Measurements from ENCODE around the gene PRM2.
"Not testable (repeated sequence)": the region's sequence is repeated elsewhere in the genome, so short reads cannot be mapped to it uniquely, and the experiment has no call there.

Gene PRM2

GRCh38 chr16:11291091-11291703, 14.9 kb upstream of the PRM2 start:
- Histone ChIP-seq H3K27ac (no peak overlapping the region), H3K4me1 (ENCODE audit: low read depth, poor library complexity, severe bottlenecking) (peaks cover 6% of the 10 kb centered on the region)

GRCh38 chr16:11290102-11290893, 14.0 kb upstream of the PRM2 start:
- Histone ChIP-seq H3K27me3 (ENCODE audit: insufficient read depth, low read depth) (peaks cover 24% of the 10 kb centered on the region), H3K79me2 (ENCODE audit: insufficient read depth, low read depth) (no peaks in the 10 kb centered on the region), H3K4me3 (IDR thresholded peaks at IDR 0.05; ENCODE audit: insufficient read depth, low read depth, low read length) (no peak overlapping the region), H3K4me2 (no peak overlapping the region), H3K9ac (no peak overlapping the region), H2AFZ (ENCODE audit: low read depth) (no peak overlapping the region), H3K27ac (no peak overlapping the region), H4K20me1 (ENCODE audit: insufficient read depth) (no peaks in the 10 kb centered on the region), H3K36me3 (ENCODE audit: insufficient read depth) (no peaks in the 10 kb centered on the region), H3K4me1 (ENCODE audit: low read depth, poor library complexity, severe bottlenecking) (peaks cover 6% of the 10 kb centered on the region)
- TF ChIP-seq, protein P1, sequence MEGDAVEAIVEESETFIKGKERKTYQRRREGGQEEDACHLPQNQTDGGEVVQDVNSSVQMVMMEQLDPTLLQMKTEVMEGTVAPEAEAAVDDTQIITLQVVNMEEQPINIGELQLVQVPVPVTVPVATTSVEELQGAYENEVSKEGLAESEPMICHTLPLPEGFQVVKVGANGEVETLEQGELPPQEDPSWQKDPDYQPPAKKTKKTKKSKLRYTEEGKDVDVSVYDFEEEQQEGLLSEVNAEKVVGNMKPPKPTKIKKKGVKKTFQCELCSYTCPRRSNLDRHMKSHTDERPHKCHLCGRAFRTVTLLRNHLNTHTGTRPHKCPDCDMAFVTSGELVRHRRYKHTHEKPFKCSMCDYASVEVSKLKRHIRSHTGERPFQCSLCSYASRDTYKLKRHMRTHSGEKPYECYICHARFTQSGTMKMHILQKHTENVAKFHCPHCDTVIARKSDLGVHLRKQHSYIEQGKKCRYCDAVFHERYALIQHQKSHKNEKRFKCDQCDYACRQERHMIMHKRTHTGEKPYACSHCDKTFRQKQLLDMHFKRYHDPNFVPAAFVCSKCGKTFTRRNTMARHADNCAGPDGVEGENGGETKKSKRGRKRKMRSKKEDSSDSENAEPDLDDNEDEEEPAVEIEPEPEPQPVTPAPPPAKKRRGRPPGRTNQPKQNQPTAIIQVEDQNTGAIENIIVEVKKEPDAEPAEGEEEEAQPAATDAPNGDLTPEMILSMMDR (conservative IDR thresholded peaks at IDR 0.05; ENCODE audit: low read depth, low read length), result no peak

More at GRCh38 chr16:11291091-11291703, 14.9 kb upstream of the PRM2 start:
- Histone ChIP-seq H3K79me2 (ENCODE audit: insufficient read depth, low read depth) (no peaks in the 10 kb centered on the region), H3K4me3 (IDR thresholded peaks at IDR 0.05; ENCODE audit: insufficient read depth, low read depth, low read length) (no peak overlapping the region), H3K4me2 (no peak overlapping the region), H2AFZ (ENCODE audit: low read depth) (no peak overlapping the region), H4K20me1 (ENCODE audit: insufficient read depth) (no peaks in the 10 kb centered on the region), H3K36me3 (ENCODE audit: insufficient read depth) (no peaks in the 10 kb centered on the region), H3K9ac (no peak overlapping the region), H3K27me3 (ENCODE audit: insufficient read depth, low read depth) (peaks cover 33% of the 10 kb centered on the region)
- TF ChIP-seq, protein P1 (conservative IDR thresholded peaks at IDR 0.05; ENCODE audit: low read depth, low read length), result no peak

GRCh38 chr16:11289696-11290095, 13.4 kb upstream of the PRM2 start:
- peaks cover 18% of the 10 kb centered on the region for H3K27me3 ChIP-seq (ENCODE audit: insufficient read depth, low read depth)
- not testable (repeated sequence) for H4K20me1 ChIP-seq (ENCODE audit: insufficient read depth); H3K27ac ChIP-seq; H3K79me2 ChIP-seq (ENCODE audit: insufficient read depth, low read depth); H3K9ac ChIP-seq; H3K4me3 ChIP-seq (IDR thresholded peaks at IDR 0.05; ENCODE audit: insufficient read depth, low read depth, low read length); H3K4me2 ChIP-seq; H3K36me3 ChIP-seq (ENCODE audit: insufficient read depth); H2AFZ ChIP-seq (ENCODE audit: low read depth); H3K4me1 ChIP-seq (ENCODE audit: low read depth, poor library complexity, severe bottlenecking)

DNA sequence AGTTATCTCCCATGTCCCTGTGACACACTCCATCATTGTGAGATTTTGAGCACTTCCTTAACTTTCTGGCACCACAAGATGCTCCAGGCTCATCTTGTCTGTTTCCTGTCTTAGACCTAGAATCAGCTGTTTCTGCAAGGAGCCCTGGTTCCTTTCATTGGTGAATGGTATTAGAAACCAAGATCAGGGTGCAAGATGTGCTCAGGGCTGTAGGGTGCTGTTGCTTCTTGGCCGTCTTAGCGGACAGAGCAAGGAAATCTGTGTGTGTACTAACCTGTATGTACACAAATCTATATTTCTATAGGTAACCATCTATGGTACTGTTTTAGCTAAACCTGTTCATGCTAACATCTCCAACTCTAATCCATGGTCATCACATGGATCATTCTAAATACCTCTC, 12.9 kb upstream of the PRM2 start:
- Histone ChIP-seq H3K27me3 (ENCODE audit: insufficient read depth, low read depth) (peaks cover 15% of the 10 kb centered on the region), H2AFZ (ENCODE audit: low read depth) (no peak overlapping the region), H3K9ac (no peak overlapping the region), H3K4me1 (ENCODE audit: low read depth, poor library complexity, severe bottlenecking) (peaks cover 6% of the 10 kb centered on the region), H3K36me3 (ENCODE audit: insufficient read depth) (no peaks in the 10 kb centered on the region), H3K27ac (no peak overlapping the region), H3K4me2 (no peak overlapping the region), H4K20me1 (ENCODE audit: insufficient read depth) (no peaks in the 10 kb centered on the region), H3K4me3 (IDR thresholded peaks at IDR 0.05; ENCODE audit: insufficient read depth, low read depth, low read length) (no peak overlapping the region), H3K79me2 (ENCODE audit: insufficient read depth, low read depth) (no peaks in the 10 kb centered on the region)
- TF ChIP-seq, protein P1 (conservative IDR thresholded peaks at IDR 0.05; ENCODE audit: low read depth, low read length), result no peak

GRCh38 chr16:11285842-11286241, 9.6 kb upstream of the PRM2 start:
- Histone ChIP-seq H3K4me1 (ENCODE audit: low read depth, poor library complexity, severe bottlenecking) (peaks cover 6% of the 10 kb centered on the region), H4K20me1 (ENCODE audit: insufficient read depth) (no peaks in the 10 kb centered on the region)

More at GRCh38 chr16:11285842-11286241, 9.6 kb upstream of the PRM2 start:
- H3K27ac ChIP-seq, result no peak overlapping the region
- H3K9ac ChIP-seq, result no peak overlapping the region
- TF ChIP-seq, protein P1 (conservative IDR thresholded peaks at IDR 0.05; ENCODE audit: low read depth, low read length), result no peak
- H3K27me3 ChIP-seq (ENCODE audit: insufficient read depth, low read depth), result peaks cover 13% of the 10 kb centered on the region; the same call in 1 of the 2 replicates
- H3K4me3 ChIP-seq (IDR thresholded peaks at IDR 0.05; ENCODE audit: insufficient read depth, low read depth, low read length), result no peak overlapping the region
- H3K4me2 ChIP-seq, result no peak overlapping the region
- H2AFZ ChIP-seq (ENCODE audit: low read depth), result no peak overlapping the region
- H3K36me3 ChIP-seq (ENCODE audit: insufficient read depth), result no peaks in the 10 kb centered on the region
- no peaks in the 10 kb centered on the region for H3K79me2 ChIP-seq (ENCODE audit: insufficient read depth, low read depth)
